HepG2 (cell line): ENCODE measurements around the gene ATP10A. TPM values are rescaled to one million over a fixed set of nuclear protein-coding genes. Genes with fewer than 3 reads are reported as not detected.

Experiments
- FOXA3 ChIP-seq: IDR thresholded peaks from 2 replicates; pipeline ENCODE4 v1.6.1; 2016; ENCODE audit warnings: missing genetic modification reagents, missing compliant biosample characterization
- KAT7 ChIP-seq: IDR thresholded peaks from 2 replicates; pipeline ENCODE4 v1.6.1; 2018; ENCODE audit warnings: borderline replicate concordance, missing compliant biosample characterization
- NBN ChIP-seq: fragments of 450-650 bp; conservative IDR thresholded peaks from 2 replicates; pipeline ENCODE4 v1.6.1; 2017
- PITX1 ChIP-seq: sonication (generic); formaldehyde crosslinking; IDR thresholded peaks from 2 replicates; pipeline ENCODE4 v1.5.1; 2020; ENCODE audit warnings: mild to moderate bottlenecking, missing genetic modification reagents
- SRSF9 ChIP-seq: fragments of 200-400 bp; formaldehyde crosslinking; IDR thresholded peaks from 2 replicates; pipeline ENCODE4 v1.6.1; 2018; ENCODE audit warnings: borderline replicate concordance, mild to moderate bottlenecking, low read depth, low read length; ENCODE audit not compliant: insufficient read depth, poor library complexity, severe bottlenecking
- ZFP62 ChIP-seq: sonication (generic); formaldehyde crosslinking; IDR thresholded peaks from 2 replicates; pipeline ENCODE4 v1.4.0; 2020; ENCODE audit warnings: missing genetic modification reagents
- ZKSCAN1 ChIP-seq: fragments of 150-350 bp; IDR thresholded peaks from 2 replicates; pipeline ENCODE4 v1.6.1; 2014; ENCODE audit warnings: low read length
- ZKSCAN5 ChIP-seq: sonication (generic); formaldehyde crosslinking; IDR thresholded peaks from 2 replicates; pipeline ENCODE4 v1.5.1; 2020; ENCODE audit warnings: mild to moderate bottlenecking, missing genetic modification reagents
- ZNF207 ChIP-seq: fragments of 450-650 bp; IDR thresholded peaks from 2 replicates; pipeline ENCODE4 v1.6.1; 2016; ENCODE audit warnings: antibody characterized with exemption, borderline replicate concordance
- ZNF530 ChIP-seq: sonication (generic); formaldehyde crosslinking; IDR thresholded peaks from 2 replicates; pipeline ENCODE4 v1.5.0; 2020; ENCODE audit warnings: low read depth, mild to moderate bottlenecking, missing genetic modification reagents
- ZNF569 ChIP-seq: sonication (generic); formaldehyde crosslinking; IDR thresholded peaks from 2 replicates; pipeline ENCODE4 v1.5.0; 2020; ENCODE audit warnings: mild to moderate bottlenecking, missing genetic modification reagents, moderate library complexity, borderline replicate concordance
- ZNF687 ChIP-seq: sonication (generic); formaldehyde crosslinking; IDR thresholded peaks from 2 replicates; pipeline ENCODE4 v1.5.1; 2020; ENCODE audit warnings: mild to moderate bottlenecking, missing genetic modification reagents, moderate library complexity
- polyA plus RNA-seq, 8 experiments: library from polyadenylated mRNA; depleted of rRNA in 3 of 8; stranded (reverse) in 7 of 8; unstranded in 1 of 8; fragments of >200 nt; fragmentation: Illumina TruSeq in 4 of 8; extraction: Trizol in 4 of 8; gene quantifications; 2 replicates each; pipeline versions ENCODE4 v1.2.1 to v1.2.3, GENCODE V29; 2011 to 2016; ENCODE audit warnings: low read depth in 4 of 8, missing spikeins in 1 of 8, mixed read lengths in 1 of 8; ENCODE audit not compliant: insufficient read depth in 1 of 8
- total RNA-seq, 5 experiments: library from RNA; depleted of rRNA; stranded (reverse); fragments of >200 nt; fragmentation: Illumina TruSeq; extraction: Trizol; gene quantifications; 2 replicates each; pipeline ENCODE4 v1.2.3, GENCODE V29; 2016; ENCODE audit warnings: low read depth in 1 of 5

The ATP10A gene
- total and polyA plus RNA-seq, 2 of the 13 experiments (the other 11 are each of a cell fraction or from before 2014, with no cell fraction given): 0.58 to 4.2 TPM

- TF ChIP-seq ZNF687 (CRISPR knock-in tag) (no peak), FOXA3 (CRISPR knock-in tag) (no peak), PITX1 (CRISPR knock-in tag) (no peak), ZNF530 (CRISPR knock-in tag) (no peak), NBN (no peak), ZFP62 (CRISPR knock-in tag) (no peak), ZNF569 (CRISPR knock-in tag) (no peak), ZNF207 (no peak), SRSF9 (no peak), ZKSCAN5 (CRISPR knock-in tag) (no peak), ZKSCAN1 (no peak), KAT7 (CRISPR knock-in tag) (no peak)
- TF ChIP-seq, all 625 proteins: peak for 0
These were observed 37.8 kb upstream of the ATP10A start (continued) for GRCh38 chr15:25900901-25901300.
